Bone marrow (tissue), 2 donors: ENCODE results near the gene SLC25A29.
"Not testable (repeated sequence)": the region's sequence is repeated elsewhere in the genome, so short reads cannot be mapped to it uniquely, and the experiment has no call there.

ENCODE experiments used
- DNase-seq, 2 donors: peaks; one replicate each; lab custom pipeline; 2025; lab: John Stamatoyannopoulos, UW

The SLC25A29 gene

DNA sequence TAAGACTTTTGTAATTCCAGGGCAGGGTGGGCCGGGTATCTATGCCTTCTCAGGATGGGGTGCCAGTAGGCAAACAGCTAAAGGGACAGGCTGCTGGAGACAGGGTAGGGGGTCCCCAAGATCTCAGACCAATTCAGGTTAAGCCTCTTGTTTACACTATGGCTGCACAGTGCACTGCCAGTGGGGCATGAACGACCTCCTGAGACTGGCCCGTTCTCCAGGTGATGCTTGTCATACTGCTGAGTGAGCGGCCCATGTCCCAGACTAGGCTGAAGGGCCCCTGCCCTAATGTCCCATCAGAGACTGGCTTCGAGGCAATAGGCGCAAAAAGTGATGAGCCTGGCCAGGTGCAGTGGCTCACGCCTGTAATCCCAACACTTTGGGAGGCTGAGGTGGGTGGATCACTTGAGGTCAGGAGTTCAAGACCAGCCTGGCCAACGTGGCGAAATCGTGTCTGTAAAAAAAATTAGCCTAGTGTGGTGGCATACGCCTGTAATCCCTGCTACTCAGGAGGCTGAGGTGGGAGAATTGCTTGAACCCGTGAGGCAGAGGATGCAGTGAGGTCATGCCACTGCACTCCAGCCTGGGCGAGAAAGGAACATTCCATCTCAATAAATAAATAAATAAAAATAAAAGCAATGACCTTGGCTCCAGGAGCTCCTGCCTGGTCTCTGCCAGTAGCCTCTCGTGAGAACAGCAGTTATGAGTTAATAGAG is 12.6 kb downstream of the SLC25A29 start:
- DNase-seq, result no peak

DNA sequence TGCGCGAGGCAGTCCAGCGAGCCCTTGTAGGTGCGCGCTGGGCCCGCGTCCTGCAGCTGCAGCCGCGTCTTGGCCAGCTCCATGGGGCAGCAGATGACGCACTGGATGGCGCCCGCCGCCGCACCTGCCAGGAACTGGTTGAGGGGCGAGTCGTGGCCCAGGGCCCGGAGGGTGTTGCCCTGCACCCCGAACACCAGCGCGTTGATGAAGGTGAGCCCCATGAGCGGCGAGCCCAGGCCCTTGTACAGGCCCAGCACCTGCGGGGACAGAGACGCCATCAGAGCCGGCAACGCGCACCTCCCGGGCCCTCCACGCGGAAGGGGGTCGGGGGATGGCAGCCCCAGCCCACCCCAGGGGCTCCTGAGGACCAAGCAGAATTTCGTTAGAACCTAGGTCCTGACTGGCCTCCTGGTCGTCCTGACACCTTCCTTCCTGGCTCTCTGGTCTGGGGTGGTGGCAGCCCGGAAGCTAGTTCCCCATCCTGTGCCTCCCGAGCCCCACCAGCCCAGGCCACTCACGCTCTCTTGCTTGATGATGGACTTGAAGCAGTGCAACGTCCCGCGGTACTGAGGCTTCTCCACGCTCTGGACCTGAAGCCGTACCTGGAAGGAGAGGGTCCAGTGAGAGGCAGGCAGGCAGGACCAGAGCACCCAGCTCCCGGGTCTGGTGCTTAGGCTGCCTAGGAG is 13.3 kb downstream of the SLC25A29 start:
- DNase-seq, result no peak

DNA sequence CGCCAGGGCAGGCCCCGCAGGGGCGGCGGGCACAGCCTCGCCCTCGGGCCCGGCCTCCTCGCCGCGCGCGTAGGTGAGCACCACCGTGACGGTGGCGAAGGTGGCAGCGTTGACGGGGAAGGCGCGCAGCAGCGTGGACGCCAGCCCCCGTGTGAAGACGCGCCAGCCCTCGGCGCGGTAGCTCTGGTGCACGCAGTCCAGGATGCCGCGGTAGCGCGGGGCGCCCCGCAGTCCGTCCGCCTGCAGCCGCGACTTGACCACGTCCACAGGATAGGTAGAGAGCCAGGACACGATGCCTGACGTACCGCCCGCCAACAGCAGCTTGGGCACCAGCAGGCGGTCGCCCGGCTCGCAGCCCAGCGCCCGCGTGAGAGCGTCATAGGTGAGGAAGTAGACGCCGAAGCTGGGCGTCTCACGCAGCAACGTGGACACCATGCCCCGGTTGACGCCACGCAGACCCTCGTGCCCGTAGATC is 13.9 kb downstream of the SLC25A29 start:
- DNase-seq, result no peak

- no peak for DNase-seq
These were observed 14.8 kb downstream of the SLC25A29 start for GRCh38 chr14:100291305-100292075.

DNA sequence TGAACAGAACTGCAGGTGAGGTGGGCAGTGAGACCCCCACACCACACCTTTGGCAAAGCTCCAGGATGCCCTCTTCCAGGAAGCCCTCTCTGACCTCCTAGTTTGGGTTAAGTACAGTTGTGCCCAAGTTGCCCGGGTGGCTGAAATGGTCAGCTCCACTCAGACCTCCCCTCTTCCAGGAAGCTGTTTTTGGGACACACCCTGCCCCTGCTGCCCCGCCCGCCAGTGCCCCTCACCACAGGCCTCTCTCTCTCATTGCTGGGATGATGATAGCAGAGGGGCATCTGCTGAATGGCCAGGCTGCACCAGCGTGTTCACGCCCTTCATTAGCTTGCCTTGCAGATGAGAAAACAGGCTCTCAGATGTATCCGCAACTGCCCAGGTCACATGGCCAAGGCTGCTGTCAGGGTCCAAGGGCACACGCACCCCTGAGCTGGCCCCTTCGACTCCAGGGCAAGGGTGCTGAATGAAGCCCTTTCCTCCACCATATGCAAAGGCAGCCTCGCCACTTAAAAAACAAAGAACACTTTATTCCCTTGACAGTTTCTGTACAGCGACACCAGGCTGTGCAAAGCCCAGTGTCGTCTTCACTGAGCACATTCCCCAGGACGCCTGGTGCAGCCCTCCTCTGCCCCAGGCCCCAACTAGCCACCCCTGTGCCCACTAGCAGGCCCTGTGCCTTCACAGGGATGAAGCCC is 15.5 kb downstream of the SLC25A29 start:
- no peak for DNase-seq

- DNase-seq, result no peak
These were observed 16.2 kb downstream of the SLC25A29 start for GRCh38 chr14:100289916-100290606.

GRCh38 chr14:100288382-100289185 is 17.7 kb downstream of the SLC25A29 start:
- DNase-seq, result no peak

GRCh38 chr14:100287998-100288295 is 18.3 kb downstream of the SLC25A29 start:
- DNase-seq, result not testable (repeated sequence)

GRCh38 chr14:100287202-100287997 is 18.8 kb downstream of the SLC25A29 start:
- no peak for DNase-seq

DNA sequence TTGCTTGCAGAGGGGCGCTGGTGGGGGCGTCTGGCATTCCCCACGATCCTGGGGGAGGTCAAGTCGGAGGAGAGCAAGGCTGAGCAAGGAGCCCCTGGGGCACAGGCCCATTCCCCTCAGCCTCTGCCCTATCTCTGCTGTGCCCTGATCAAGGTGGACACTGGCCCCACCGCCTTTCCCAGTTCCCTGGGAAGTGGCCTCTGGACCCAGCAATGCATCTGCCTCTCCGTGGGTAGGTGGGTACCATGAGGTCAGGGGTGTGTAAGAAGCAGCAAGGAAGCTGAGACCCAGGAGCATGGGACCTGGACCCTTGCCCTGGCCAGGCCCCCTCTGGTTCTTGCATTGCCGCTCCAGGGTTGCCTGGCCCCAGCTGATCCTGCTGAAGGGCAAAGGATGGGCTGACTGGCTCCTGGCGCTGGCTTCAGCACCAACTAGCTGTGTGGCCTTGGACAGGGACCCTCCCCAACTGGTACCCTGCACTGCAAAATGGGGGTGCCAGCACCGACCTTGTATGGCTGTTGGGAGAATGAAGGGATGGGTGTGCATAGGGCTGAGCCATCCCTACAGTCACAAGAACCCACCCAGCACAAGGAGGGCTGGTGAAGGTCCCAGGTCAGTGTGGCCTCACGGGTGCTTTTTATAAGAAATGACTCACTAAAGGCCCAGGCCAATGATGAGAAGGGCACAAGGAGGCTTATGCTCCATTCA is 19.6 kb downstream of the SLC25A29 start:
- no peak for DNase-seq

DNA sequence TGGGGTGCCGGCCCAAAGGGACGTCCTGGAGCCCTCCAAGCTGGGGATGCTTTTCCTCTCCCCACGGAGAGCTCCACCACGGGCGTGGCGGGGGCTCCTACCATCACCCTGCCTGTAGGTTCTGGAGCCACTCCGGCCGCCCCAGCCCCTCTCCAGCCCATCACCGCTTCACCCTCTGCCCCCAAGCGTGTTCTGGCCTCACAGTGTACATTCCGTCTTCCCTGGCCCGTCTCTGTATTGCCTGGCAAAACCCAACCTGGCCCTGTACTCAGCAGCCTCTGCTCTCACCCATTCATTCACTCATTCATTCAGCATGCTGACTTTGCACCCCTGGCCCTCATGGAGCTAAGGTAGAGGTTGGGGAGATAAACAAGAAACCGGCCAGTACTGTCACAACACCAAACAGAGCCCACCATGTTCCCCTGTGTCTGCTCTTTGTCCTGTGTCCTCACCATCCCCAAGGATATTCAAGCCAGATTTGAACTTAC is 20.3 kb downstream of the SLC25A29 start:
- no peak for DNase-seq

DNA sequence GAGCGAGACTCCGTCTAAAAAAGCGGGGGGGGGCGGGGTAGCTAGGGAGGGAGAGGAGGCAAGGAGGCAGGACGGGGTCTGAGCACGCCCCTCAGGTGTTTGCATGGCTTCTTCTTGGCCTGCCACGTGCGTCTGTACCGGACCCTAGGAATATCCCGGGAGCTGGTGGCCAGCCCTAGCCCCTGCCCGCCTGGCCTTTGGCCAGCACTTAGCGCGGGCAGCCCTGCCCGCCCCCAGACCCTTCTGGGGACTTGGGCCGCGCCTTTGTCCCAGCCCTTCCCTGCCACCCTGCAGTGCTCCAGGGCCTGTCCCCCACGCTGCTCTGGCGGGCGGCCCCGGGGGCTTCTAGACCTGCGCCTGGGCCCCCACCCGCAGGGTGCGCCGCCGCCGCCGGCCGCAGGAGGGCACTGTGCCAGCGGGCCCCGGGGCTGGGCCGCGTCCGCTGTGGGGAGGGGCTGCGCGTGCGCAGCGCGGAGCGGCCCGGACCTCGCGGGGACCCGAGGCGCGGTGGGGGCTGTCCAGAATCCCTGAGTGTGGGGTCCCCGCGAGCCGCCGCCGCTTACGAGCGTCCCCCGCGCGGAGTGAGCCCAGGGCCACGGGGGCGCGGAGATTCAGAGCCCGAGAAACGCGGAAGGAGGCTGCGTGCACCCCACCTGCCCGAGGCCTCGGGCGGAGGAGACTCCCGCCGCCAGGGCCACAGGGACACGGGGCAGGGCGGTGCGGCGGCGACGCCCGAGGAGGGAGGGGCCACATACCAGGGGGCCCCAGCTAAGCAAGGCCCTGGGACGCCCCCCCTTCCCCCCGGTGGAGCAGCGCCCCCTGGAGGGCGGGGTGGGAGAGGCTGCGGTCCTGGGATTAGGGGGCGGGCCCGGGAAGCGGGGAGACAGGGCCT is 21.0 kb downstream of the SLC25A29 start:
- DNase-seq, result peak; percentile 62 to 73

DNA sequence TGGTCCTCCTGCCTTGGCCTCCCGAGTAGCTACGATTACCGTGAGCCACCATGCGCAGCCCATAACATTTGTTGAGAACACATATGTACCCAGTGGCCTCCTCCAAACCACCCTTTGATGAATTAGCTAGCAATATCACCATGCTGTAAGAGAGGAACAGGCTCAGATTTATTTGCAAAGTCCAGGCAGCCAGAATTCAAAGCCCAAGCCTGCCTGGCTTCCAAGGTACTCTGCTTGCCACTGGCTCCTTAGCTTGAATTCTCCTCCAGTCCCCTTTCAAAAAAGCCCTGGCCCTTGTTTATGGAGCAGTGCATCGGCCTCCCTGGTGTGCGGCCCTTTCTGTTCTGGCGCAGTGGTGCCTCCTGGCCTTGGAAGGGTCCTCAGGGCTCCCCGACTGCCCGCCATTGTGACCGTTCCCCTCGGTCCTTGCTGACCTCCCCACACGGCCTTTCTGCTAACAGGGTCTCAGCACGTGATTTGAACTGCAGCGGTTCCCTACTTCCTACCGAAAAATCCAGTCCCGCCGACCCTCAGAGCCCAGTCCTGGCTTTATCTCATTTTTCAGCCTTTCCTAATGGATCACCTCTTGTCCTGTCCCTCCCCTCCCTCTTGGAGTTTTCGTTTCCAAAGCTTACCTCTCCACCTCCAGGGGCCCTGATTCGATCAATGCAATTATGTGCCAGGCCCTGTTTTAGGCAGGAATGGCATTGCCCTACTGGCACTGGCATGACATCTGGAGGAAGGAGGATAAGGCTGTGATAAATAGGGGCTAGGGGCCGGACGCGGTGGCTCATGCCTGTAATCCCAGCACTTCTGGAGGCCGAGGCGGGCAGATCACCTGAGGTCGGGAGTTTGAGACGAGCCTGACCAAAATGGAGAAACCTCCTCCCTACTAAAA is 22.0 kb downstream of the SLC25A29 start:
- DNase-seq, result no peak

- not testable (repeated sequence) for DNase-seq
These were observed 22.8 kb downstream of the SLC25A29 start for GRCh38 chr14:100283436-100283835.

GRCh38 chr14:100282766-100283419 is 23.4 kb downstream of the SLC25A29 start:
- DNase-seq, result no peak

GRCh38 chr14:100282083-100282350 is 24.2 kb downstream of the SLC25A29 start:
- DNase-seq, result no peak
